Neuronal stem cell (in vitro differentiated cells): ENCODE results near the gene NUP210L.

Experiments used
- DNase-seq: peaks from one replicate; pipeline ENCODE4 v3.0.0-alpha.2; 2013; ENCODE audit warnings: low spot score
- H2AFZ ChIP-seq: one replicate; pipeline ENCODE4 v1.6.1; 2013; ENCODE audit warnings: mild to moderate bottlenecking, low read length, inconsistent platforms
- H2AK5ac ChIP-seq: 2 replicates; pipeline ENCODE4 v1.6.1; 2013; ENCODE audit warnings: low read depth, mild to moderate bottlenecking, inconsistent platforms, low read length, moderate library complexity, mixed read lengths
- H2BK120ac ChIP-seq: 2 replicates; pipeline ENCODE4 v1.6.1; 2013; ENCODE audit warnings: low read depth, mild to moderate bottlenecking, inconsistent platforms, low read length, moderate library complexity, mixed read lengths
- H2BK12ac ChIP-seq: one replicate; pipeline ENCODE4 v1.6.1; 2013; ENCODE audit warnings: low read length, inconsistent platforms
- H2BK15ac ChIP-seq: 2 replicates; pipeline ENCODE4 v1.6.1; 2013; ENCODE audit warnings: mild to moderate bottlenecking, low read length, inconsistent platforms, mixed read lengths
- H2BK5ac ChIP-seq: one replicate; pipeline ENCODE4 v1.6.1; 2013; ENCODE audit warnings: inconsistent platforms, mild to moderate bottlenecking, low read length, moderate library complexity
- H3K14ac ChIP-seq: one replicate; pipeline ENCODE4 v1.6.1; 2013; ENCODE audit warnings: low read length, inconsistent platforms
- H3K18ac ChIP-seq: 2 replicates; pipeline ENCODE4 v1.6.1; 2013; ENCODE audit warnings: low read length, inconsistent platforms
- H3K23ac ChIP-seq: 2 replicates; pipeline ENCODE4 v1.6.1; 2013; ENCODE audit warnings: low read depth, mild to moderate bottlenecking, mixed read lengths, low read length, inconsistent platforms; ENCODE audit not compliant: poor library complexity
- H3K27ac ChIP-seq: replicated peaks from 3 replicates; pipeline ENCODE4 v1.5.1; 2013; ENCODE audit warnings: low read length, inconsistent platforms
- H3K27me3 ChIP-seq, 3 experiments: 2 replicates each; pipeline ENCODE4 v1.6.1; 2013; ENCODE audit warnings: low read length in 3 of 3, mild to moderate bottlenecking in 2 of 3, inconsistent platforms in 1 of 3, low read depth in 1 of 3, mixed read lengths in 1 of 3, moderate library complexity in 1 of 3; ENCODE audit not compliant: control insufficient read depth in 3 of 3, insufficient read depth in 3 of 3
- H3K36me3 ChIP-seq, 2 donors: replicated peaks in 1 of 2; 2 replicates each; pipeline ENCODE4 v1.6.1; 2013; ENCODE audit warnings: low read length in 2 of 2; ENCODE audit not compliant: control insufficient read depth in 2 of 2, insufficient read depth in 2 of 2
- H3K4ac ChIP-seq: 2 replicates; pipeline ENCODE4 v1.6.1; 2013; ENCODE audit warnings: inconsistent platforms, mild to moderate bottlenecking, low read length, moderate library complexity
- H3K4me1 ChIP-seq, 2 donors: 1 replicate in 1 of 2; 2 replicates in 1 of 2; pipeline ENCODE4 v1.6.1; 2013; ENCODE audit warnings: low read length in 2 of 2, low read depth in 1 of 2; ENCODE audit not compliant: control insufficient read depth in 2 of 2, insufficient read depth in 1 of 2
- H3K4me2 ChIP-seq: one replicate; pipeline ENCODE4 v1.6.1; 2013; ENCODE audit warnings: mild to moderate bottlenecking, low read length, inconsistent platforms; ENCODE audit not compliant: insufficient read depth, poor library complexity, severe bottlenecking
- H3K4me3 ChIP-seq, 2 donors: 2 replicates each; pipeline ENCODE4 v1.5.1; 2013; ENCODE audit warnings: low read length in 2 of 2, mild to moderate bottlenecking in 2 of 2, inconsistent platforms in 1 of 2, moderate library complexity in 1 of 2
- H3K79me1 ChIP-seq: one replicate; pipeline ENCODE4 v1.6.1; 2013; ENCODE audit warnings: low read depth, mild to moderate bottlenecking, inconsistent platforms, low read length, moderate library complexity
- H3K9ac ChIP-seq: one replicate; pipeline ENCODE4 v1.6.1; 2013; ENCODE audit warnings: mild to moderate bottlenecking, low read depth, low read length, inconsistent platforms; ENCODE audit not compliant: poor library complexity
- H3K9me3 ChIP-seq, 2 donors: replicated peaks in 1 of 2; 2 replicates each; pipeline versions ENCODE3 to v1.6.1; 2013; ENCODE audit warnings: low read length in 2 of 2, mild to moderate bottlenecking in 2 of 2, inconsistent platforms in 1 of 2, low read depth in 1 of 2, mixed read lengths in 1 of 2, moderate library complexity in 1 of 2; ENCODE audit not compliant: control insufficient read depth in 2 of 2, insufficient read depth in 1 of 2
- H4K8ac ChIP-seq: one replicate; pipeline ENCODE4 v1.6.1; 2013; ENCODE audit warnings: low read depth, mild to moderate bottlenecking, inconsistent platforms, low read length, moderate library complexity
- H4K91ac ChIP-seq: one replicate; pipeline ENCODE4 v1.6.1; 2013; ENCODE audit warnings: low read length, low read depth, mild to moderate bottlenecking, inconsistent platforms; ENCODE audit not compliant: poor library complexity
- WGBS, 2 donors: extraction: QIAGEN DNeasy Blood & Tissue Kit; methylation state at CpG; one replicate each; pipeline ENCODE4 v1.1.7; 2013; ENCODE audit warnings: missing lambda C conversion rate in 2 of 2, mixed read lengths in 1 of 2; ENCODE audit not compliant: insufficient read length in 2 of 2, insufficient replicate concordance in 1 of 2; ENCODE audit errors: extremely low coverage in 2 of 2; 5-methylcytosine and 5-hydroxymethylcytosine counted together

NUP210L gene

DNA sequence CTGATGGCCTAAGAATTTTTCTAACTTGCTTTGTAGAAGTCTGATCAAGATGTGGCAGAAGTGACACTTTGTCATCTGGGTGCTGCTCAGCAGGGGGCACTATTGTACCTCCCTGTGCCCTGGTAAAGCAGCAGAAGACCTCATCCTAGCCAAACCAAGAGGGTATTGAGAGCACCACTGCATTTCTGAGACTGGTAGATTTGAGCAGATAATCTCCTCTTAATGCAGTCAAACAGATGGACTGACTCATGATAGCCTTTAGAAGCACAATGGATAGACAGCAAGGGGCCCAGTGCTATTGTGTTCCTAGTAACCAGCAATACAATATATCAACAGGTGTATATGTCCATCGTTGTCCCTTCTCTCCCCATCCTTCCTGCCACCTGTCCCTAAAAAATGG, 31.3 kb upstream of the NUP210L start:
- no CpG with 5 or more reads among the region's 1 CpG for WGBS, 2 donors
- H3K79me1 ChIP-seq, result peaks cover 5% of the 10 kb centered on the region
- H3K18ac ChIP-seq, result no peak overlapping the region
- no peak overlapping the region for H2BK5ac ChIP-seq
- H3K23ac ChIP-seq, result no peak overlapping the region
- H3K4me1 ChIP-seq, result peaks cover 7 to 23% of the 10 kb centered on the region in 2 donors
- no peak for DNase-seq
- no peak overlapping the region for H3K4me3 ChIP-seq
- no peaks in the 10 kb centered on the region for H3K36me3 ChIP-seq
- H4K91ac ChIP-seq, result no peak overlapping the region
- no peak overlapping the region for H2AK5ac ChIP-seq
- no peaks in the 10 kb centered on the region for H3K9me3 ChIP-seq
- no peak overlapping the region for H3K27ac ChIP-seq
- H3K4me2 ChIP-seq, result no peak overlapping the region
- H3K4ac ChIP-seq, result no peak overlapping the region
- H3K9ac ChIP-seq, result no peak overlapping the region
- no peaks in the 10 kb centered on the region for H3K27me3 ChIP-seq
- H4K8ac ChIP-seq, result no peak overlapping the region
- H2BK12ac ChIP-seq, result no peak overlapping the region
- no peak overlapping the region for H3K14ac ChIP-seq
- H2BK120ac ChIP-seq, result no peak overlapping the region
- no peak overlapping the region for H2AFZ ChIP-seq
- H2BK15ac ChIP-seq, result no peak overlapping the region

DNA sequence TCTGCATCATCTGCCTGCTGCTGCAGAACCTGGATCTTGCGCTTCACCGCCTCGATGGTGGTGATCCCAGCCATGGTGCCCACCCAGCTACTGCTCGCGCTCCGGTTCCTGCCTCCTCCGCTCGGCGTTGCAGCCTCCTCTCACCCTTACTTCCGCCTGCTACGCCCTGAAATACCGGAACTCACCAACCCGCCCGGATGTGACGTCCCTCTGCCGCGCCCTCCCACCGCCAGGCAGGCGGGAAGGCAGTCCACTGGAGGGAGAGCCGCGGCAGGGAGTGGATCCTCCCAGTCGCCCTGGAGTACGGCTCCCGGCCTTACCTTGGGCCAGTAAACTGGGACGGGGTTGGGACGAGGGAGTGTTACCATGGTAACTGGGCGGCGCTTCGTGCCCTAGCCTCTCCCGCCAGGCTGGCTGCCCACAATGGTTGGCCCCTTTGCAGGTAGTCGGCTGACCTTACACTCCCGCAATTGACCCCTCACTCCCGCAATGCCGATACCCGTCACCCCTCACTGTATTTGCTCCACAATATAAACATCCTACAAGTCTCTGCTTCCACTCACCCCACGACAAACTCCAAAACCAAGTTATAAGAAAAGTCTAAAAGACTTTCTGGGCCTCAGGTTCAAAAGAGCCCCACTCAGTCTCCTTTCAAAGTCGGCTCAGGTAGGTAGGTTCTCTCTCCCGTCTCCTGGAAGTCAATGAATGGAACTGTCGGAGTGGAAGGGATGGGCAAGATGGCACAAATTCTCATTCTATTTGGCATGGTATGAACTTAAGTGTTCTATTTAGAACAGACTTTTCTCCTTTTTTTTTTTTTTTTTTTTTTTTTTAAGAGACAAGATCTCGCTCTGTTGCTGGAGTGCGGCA, 28.4 kb upstream of the NUP210L start:
- peak overlapping the region; percentile 90 to 97 for H3K4me3 ChIP-seq
- DNase-seq, result peak; percentile 96
- no peaks in the 10 kb centered on the region for H3K27me3 ChIP-seq
- peaks cover 5% of the 10 kb centered on the region for H3K79me1 ChIP-seq
- H2BK120ac ChIP-seq, result no peak overlapping the region
- H2BK5ac ChIP-seq, result peak overlapping the region; percentile 54
- H2AK5ac ChIP-seq, result no peak overlapping the region
- no peak overlapping the region for H2BK15ac ChIP-seq
- no peak overlapping the region for H4K8ac ChIP-seq
- peak overlapping the region; percentile 97 for H3K14ac ChIP-seq
- peaks cover 21 to 30% of the 10 kb centered on the region in 2 donors for H3K4me1 ChIP-seq
- H4K91ac ChIP-seq, result no peak overlapping the region
- no CpG with 5 or more reads among the region's 41 CpGs for WGBS, 2 donors
- no peak overlapping the region for H2BK12ac ChIP-seq
- H2AFZ ChIP-seq, result peak overlapping the region; percentile 73
- peak overlapping the region; percentile 93 for H3K23ac ChIP-seq
- no peaks in the 10 kb centered on the region for H3K9me3 ChIP-seq
- peak overlapping the region; percentile 79 for H3K4me2 ChIP-seq
- H3K18ac ChIP-seq, result peak overlapping the region; percentile 90
- H3K36me3 ChIP-seq, result peaks cover 2 to 15% of the 10 kb centered on the region in 2 donors
- peak overlapping the region; percentile 90 for H3K9ac ChIP-seq
- H3K4ac ChIP-seq, result no peak overlapping the region
- H3K27ac ChIP-seq, result peak overlapping the region; percentile 96

GRCh38 chr1:154182344-154183045, 27.6 kb upstream of the NUP210L start:
- H3K9ac ChIP-seq, result peak overlapping the region; percentile 90
- H4K8ac ChIP-seq, result no peak overlapping the region
- H3K4me1 ChIP-seq, result peaks cover 24 to 37% of the 10 kb centered on the region in 2 donors
- H3K18ac ChIP-seq, result peak overlapping the region; percentile 90
- peak overlapping the region; percentile 20 for H2AK5ac ChIP-seq
- H3K4ac ChIP-seq, result no peak overlapping the region
- H3K36me3 ChIP-seq, result peaks cover 2 to 18% of the 10 kb centered on the region in 2 donors
- no peak overlapping the region for H2BK120ac ChIP-seq
- H3K79me1 ChIP-seq, result peaks cover 5% of the 10 kb centered on the region
- DNase-seq, result no peak
- no peak overlapping the region for H4K91ac ChIP-seq
- no peak overlapping the region for H2BK12ac ChIP-seq
- H3K27me3 ChIP-seq, result no peaks in the 10 kb centered on the region
- peak overlapping the region; percentile 79 for H3K4me2 ChIP-seq
- no peaks in the 10 kb centered on the region for H3K9me3 ChIP-seq
- H3K14ac ChIP-seq, result peak overlapping the region; percentile 97
- H3K4me3 ChIP-seq, result peak overlapping the region; percentile 90 to 97
- H3K23ac ChIP-seq, result peak overlapping the region; percentile 93
- H2AFZ ChIP-seq, result peak overlapping the region; percentile 73
- no CpG with 5 or more reads among the region's 35 CpGs for WGBS, 2 donors
- peak overlapping the region; percentile 74 for H3K27ac ChIP-seq
- no peak overlapping the region for H2BK15ac ChIP-seq
- H2BK5ac ChIP-seq, result peak overlapping the region; percentile 54

DNA sequence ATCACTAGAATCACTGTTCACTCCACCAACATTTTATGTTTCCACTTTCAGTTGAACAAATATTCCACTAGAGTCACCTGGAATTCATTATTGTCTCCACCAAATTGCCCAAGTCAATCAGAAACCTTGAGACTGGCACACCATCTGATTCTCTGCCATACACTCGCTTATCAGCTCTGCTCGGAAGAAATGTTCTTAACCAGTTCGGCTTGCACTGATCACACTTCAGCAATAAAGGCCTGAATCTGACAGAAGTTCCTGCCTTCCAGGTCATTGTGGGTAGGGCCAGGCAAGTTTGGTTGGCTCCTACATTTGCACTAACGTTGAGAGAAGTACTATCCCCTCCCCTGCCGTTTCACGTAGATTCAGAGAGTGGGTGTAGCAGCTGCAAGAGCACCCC, 27.1 kb upstream of the NUP210L start:
- Histone ChIP-seq H3K4ac (no peak overlapping the region), H3K14ac (no peak overlapping the region), H3K23ac (no peak overlapping the region), H4K91ac (no peak overlapping the region), H2BK5ac (no peak overlapping the region), H3K36me3 (peaks cover 2 to 24% of the 10 kb centered on the region in 2 donors), H3K9ac (peak overlapping the region; percentile 90), H3K4me1 (peaks cover 24 to 38% of the 10 kb centered on the region in 2 donors), H2BK120ac (no peak overlapping the region), H3K9me3 (no peaks in the 10 kb centered on the region), H3K4me2 (peak overlapping the region; percentile 79), H3K18ac (no peak overlapping the region), H2AK5ac (no peak overlapping the region), H3K27ac (peak overlapping the region; percentile 3), H2BK12ac (no peak overlapping the region), H2AFZ (peak overlapping the region; percentile 73), H3K4me3 (peak overlapping the region; percentile 90 to 97), H4K8ac (no peak overlapping the region), H2BK15ac (no peak overlapping the region), H3K79me1 (peaks cover 5% of the 10 kb centered on the region), H3K27me3 (no peaks in the 10 kb centered on the region)
- WGBS, 2 donors, result no CpG with 5 or more reads among the region's 6 CpGs
- DNase-seq, result no peak
